WTC11 (cell line): ENCODE results near the gene ASB2. TPM values are rescaled to one million over a fixed set of nuclear protein-coding genes. Genes with fewer than 3 reads are reported as not detected.

Experiments
- ATAC-seq: fragments of 200-7000 bp; cut with Tn5 transposase; 2 replicates; pipeline ENCODE4 v1.10.0; 2021; ENCODE audit warnings: mild to moderate bottlenecking, moderate library complexity
- CTCF ChIA-PET: fragments of 300-600 bp; sonication (Branson Sonifier 250); formaldehyde crosslinking; loops from one replicate; lab custom pipeline; 2021; ENCODE audit warnings: antibody characterized with exemption; lab: Charles Lee
- POLR2A ChIA-PET: fragments of 350-600 bp; sonication (Branson Sonifier 250); formaldehyde crosslinking; loops from one replicate; lab custom pipeline; 2021; ENCODE audit warnings: antibody characterized with exemption; lab: Charles Lee
- DNase-seq: peaks from one replicate; pipeline ENCODE4 v3.0.0; 2021; ENCODE audit warnings: low spot score
- H3K27ac Mint-ChIP-seq: 2 replicates; pipeline ENCODE4 v1.8.0; 2021; ENCODE audit warnings: mixed read lengths
- H3K27me3 Mint-ChIP-seq: 2 replicates; pipeline ENCODE4 v1.8.0; 2021; ENCODE audit warnings: low read depth, mild to moderate bottlenecking, moderate library complexity, mixed read lengths
- H3K36me3 Mint-ChIP-seq: 2 replicates; pipeline ENCODE4 v1.8.0; 2021; ENCODE audit warnings: mixed read lengths
- H3K4me1 Mint-ChIP-seq: 2 replicates; pipeline ENCODE4 v1.8.0; 2022; ENCODE audit warnings: mixed read lengths
- H3K4me3 Mint-ChIP-seq: 2 replicates; pipeline ENCODE4 v1.8.0; 2021; ENCODE audit warnings: mild to moderate bottlenecking, moderate library complexity, mixed read lengths
- H3K9me3 Mint-ChIP-seq: 2 replicates; pipeline ENCODE4 v1.8.0; 2021; ENCODE audit warnings: mixed read lengths
- ARID4B ChIP-seq: sonication (generic); formaldehyde crosslinking; IDR thresholded peaks from 2 replicates; pipeline ENCODE4 v1.8.0; 2023; ENCODE audit warnings: missing genetic modification reagents, mild to moderate bottlenecking, borderline replicate concordance
- ATF1 ChIP-seq: sonication (generic); formaldehyde crosslinking; IDR thresholded peaks from 2 replicates; pipeline ENCODE4 v1.8.1; 2023; ENCODE audit warnings: mild to moderate bottlenecking, moderate library complexity, missing genetic modification reagents
- E2F1 ChIP-seq: sonication (generic); formaldehyde crosslinking; IDR thresholded peaks from 2 replicates; pipeline ENCODE4 v1.8.0; 2022; ENCODE audit warnings: mild to moderate bottlenecking, missing genetic modification reagents
- ESRRA ChIP-seq: sonication (generic); formaldehyde crosslinking; IDR thresholded peaks from 2 replicates; pipeline ENCODE4 v1.8.1; 2022; ENCODE audit warnings: mild to moderate bottlenecking, missing genetic modification reagents, borderline replicate concordance
- ETV6 ChIP-seq: sonication (generic); formaldehyde crosslinking; IDR thresholded peaks from 2 replicates; pipeline ENCODE4 v1.8.1; 2022; ENCODE audit warnings: mild to moderate bottlenecking, missing genetic modification reagents
- GRHL2 ChIP-seq: fragments of 250-450 bp; sonication (Bioruptor Pico); IDR thresholded peaks from 2 replicates; pipeline ENCODE4 v1.8.0; 2022; ENCODE audit warnings: mild to moderate bottlenecking, moderate library complexity; ENCODE audit not compliant: insufficient replicate concordance, severe bottlenecking
- IRF2 ChIP-seq: sonication (generic); formaldehyde crosslinking; IDR thresholded peaks from 2 replicates; pipeline ENCODE4 v1.8.0; 2022; ENCODE audit warnings: low read depth, missing genetic modification reagents, borderline replicate concordance
- JAZF1 ChIP-seq: fragments of 250-450 bp; sonication (Bioruptor Pico); IDR thresholded peaks from 2 replicates; pipeline ENCODE4 v1.9.0; 2021; ENCODE audit warnings: moderate library complexity, mild to moderate bottlenecking, inconsistent platforms
- JUN ChIP-seq: sonication (generic); formaldehyde crosslinking; IDR thresholded peaks from 2 replicates; pipeline ENCODE4 v1.8.0; 2023; ENCODE audit warnings: mild to moderate bottlenecking, missing genetic modification reagents
- MAX ChIP-seq: sonication (generic); formaldehyde crosslinking; IDR thresholded peaks from 2 replicates; pipeline ENCODE4 v1.8.0; 2022; ENCODE audit warnings: mild to moderate bottlenecking, missing genetic modification reagents
- NR1H2 ChIP-seq: sonication (generic); formaldehyde crosslinking; IDR thresholded peaks from 2 replicates; pipeline ENCODE4 v1.9.0; 2021; ENCODE audit warnings: mild to moderate bottlenecking, moderate library complexity, missing genetic modification reagents
- OVOL2 ChIP-seq: fragments of 250-450 bp; sonication (Bioruptor Pico); IDR thresholded peaks from 2 replicates; pipeline ENCODE4 v1.9.0; 2021; ENCODE audit warnings: mild to moderate bottlenecking, borderline replicate concordance
- PRDM15 ChIP-seq: sonication (generic); formaldehyde crosslinking; IDR thresholded peaks from 2 replicates; pipeline ENCODE4 v1.8.0; 2022; ENCODE audit warnings: missing genetic modification reagents
- SMAD4 ChIP-seq: sonication (generic); formaldehyde crosslinking; IDR thresholded peaks from 2 replicates; pipeline ENCODE4 v1.8.0; 2022; ENCODE audit warnings: mild to moderate bottlenecking, missing genetic modification reagents
- STAT6 ChIP-seq: sonication (generic); formaldehyde crosslinking; conservative IDR thresholded peaks from 2 replicates; pipeline ENCODE4 v1.8.1; 2023; ENCODE audit warnings: mild to moderate bottlenecking, low read depth, missing genetic modification reagents, moderate library complexity
- USF2 ChIP-seq: sonication (generic); formaldehyde crosslinking; IDR thresholded peaks from 2 replicates; pipeline ENCODE4 v1.8.1; 2023; ENCODE audit warnings: mild to moderate bottlenecking, missing genetic modification reagents, moderate library complexity
- ZNF121 ChIP-seq: sonication (generic); formaldehyde crosslinking; IDR thresholded peaks from 2 replicates; pipeline ENCODE4 v1.8.0; 2023; ENCODE audit warnings: missing genetic modification reagents
- ZNF281 ChIP-seq: sonication (generic); formaldehyde crosslinking; IDR thresholded peaks from 2 replicates; pipeline ENCODE4 v1.8.0; 2023; ENCODE audit warnings: mild to moderate bottlenecking, missing genetic modification reagents
- ZNF396 ChIP-seq: fragments of 250-450 bp; sonication (Bioruptor Pico); IDR thresholded peaks from 2 replicates; pipeline ENCODE4 v1.8.0; 2021; ENCODE audit warnings: mild to moderate bottlenecking, moderate library complexity, borderline replicate concordance
- ZNF512 ChIP-seq: sonication (generic); formaldehyde crosslinking; IDR thresholded peaks from 2 replicates; pipeline ENCODE4 v1.8.1; 2022; ENCODE audit warnings: missing genetic modification reagents, borderline replicate concordance
- total RNA-seq: library from RNA; stranded (reverse); gene quantifications from 3 replicates; pipeline ENCODE4 v1.2.3, GENCODE V29; 2021

ASB2 gene
- total RNA-seq, 1 experiment from 2014 or later: 0.37 TPM

GRCh38 chr14:93971635-93972027 is 4.7 kb downstream of the ASB2 start:
- no peaks in the 10 kb centered on the region for H3K27me3 Mint-ChIP-seq
- no peak for TF ChIP-seq E2F1 (CRISPR knock-in tag)
- TF ChIP-seq ARID4B (CRISPR knock-in tag): no peak
- TF ChIP-seq JAZF1 (CRISPR knock-in tag): no peak
- TF ChIP-seq JUN (CRISPR knock-in tag): no peak
- no peak for TF ChIP-seq STAT6 (CRISPR knock-in tag)
- TF ChIP-seq ZNF281 (CRISPR knock-in tag): no peak
- no peak for TF ChIP-seq ESRRA (CRISPR knock-in tag)
- TF ChIP-seq ZNF512: no peak
- TF ChIP-seq GRHL2 (CRISPR knock-in tag): no peak
- no peak for TF ChIP-seq ZNF396 (CRISPR knock-in tag)
- TF ChIP-seq SMAD4 (CRISPR knock-in tag): no peak
- TF ChIP-seq NR1H2 (CRISPR knock-in tag): no peak
- no peak for TF ChIP-seq ZNF121
- no peak for TF ChIP-seq IRF2 (CRISPR knock-in tag)
- TF ChIP-seq ETV6 (CRISPR knock-in tag): no peak
- no peak for TF ChIP-seq PRDM15 (CRISPR knock-in tag)
- TF ChIP-seq USF2 (CRISPR knock-in tag): no peak
- no peak for TF ChIP-seq ATF1 (CRISPR knock-in tag)
- TF ChIP-seq MAX: no peak
- TF ChIP-seq OVOL2 (CRISPR knock-in tag): no peak
- no peak for DNase-seq
- POLR2A ChIA-PET: no interaction called here
- no peak overlapping the region for H3K4me3 Mint-ChIP-seq
- no peaks in the 10 kb centered on the region for H3K36me3 Mint-ChIP-seq
- peaks cover 8% of the 10 kb centered on the region for H3K4me1 Mint-ChIP-seq
- no peak for ATAC-seq
- CTCF ChIA-PET: interaction anchor here (0.7 to 2.3 kb wide), 5 partner anchors 11 to 68 kb away, joined by 3 to 57 read pairs (median 3); no protein-coding TSS in a partner anchor
- no peaks in the 10 kb centered on the region for H3K9me3 Mint-ChIP-seq
- no peak overlapping the region for H3K27ac Mint-ChIP-seq
